GM10248 (cell line): ENCODE data around the gene ITGAE.
"Not testable (repeated sequence)": the region's sequence is repeated elsewhere in the genome, so short reads cannot be mapped to it uniquely, and the experiment has no call there.

Experiments
- CTCF ChIA-PET: fragments of 300-600 bp; sonication (Branson Sonifier 250); formaldehyde crosslinking; extraction: SDS; loops from one replicate; lab custom pipeline; 2021; ENCODE audit warnings: antibody characterized with exemption; lab: Yijun Ruan, JAX
- POLR2A ChIA-PET: fragments of 350-650 bp; sonication (Branson Sonifier 250); formaldehyde crosslinking; extraction: SDS; loops from one replicate; lab custom pipeline; 2020; ENCODE audit warnings: antibody characterized with exemption; lab: Yijun Ruan, JAX
- DNase-seq: peaks from one replicate; pipeline ENCODE4 v3.0.0; 2012; ENCODE audit errors: extremely low spot score
- CTCF ChIP-seq: IDR thresholded peaks from 2 replicates; pipeline ENCODE4 v1.5.1; 2012; ENCODE audit warnings: mild to moderate bottlenecking, low read depth; ENCODE audit errors: extremely low read depth, missing control alignments, control extremely low read depth

The ITGAE gene

GRCh38 chr17:3792481-3792880 is 8.5 kb downstream of the ITGAE start:
- ChIA-PET POLR2A (no interaction called here), CTCF (interaction anchor here (2.2 kb wide), 1 partner anchor 55 kb away, joined by 10 read pairs; no protein-coding TSS in a partner anchor)
- TF ChIP-seq CTCF, result no peak
- no peak for DNase-seq

GRCh38 chr17:3788200-3788599 is 12.8 kb downstream of the ITGAE start:
- POLR2A ChIA-PET, result no interaction called here
- CTCF ChIA-PET, result interaction anchor here (0.6 kb wide), 1 partner anchor 38 kb away, joined by 4 read pairs; no protein-coding TSS in a partner anchor
- no peak for TF ChIP-seq CTCF
- DNase-seq, result no peak

GRCh38 chr17:3785323-3785722 is 15.7 kb downstream of the ITGAE start:
- DNase-seq, CTCF ChIA-PET: not testable (repeated sequence)
- POLR2A ChIA-PET, result interaction anchor here (0.7 kb wide), 1 partner anchor 1158 kb away, joined by 5 read pairs; no protein-coding TSS in a partner anchor

GRCh38 chr17:3782751-3783150 is 18.2 kb downstream of the ITGAE start:
- DNase-seq, result no peak
- ChIA-PET POLR2A (no interaction called here), CTCF (interaction anchor here (1.1 kb wide), 1 partner anchor 45 kb away, joined by 3 read pairs; no protein-coding TSS in a partner anchor)
- TF ChIP-seq CTCF, result no peak

DNA sequence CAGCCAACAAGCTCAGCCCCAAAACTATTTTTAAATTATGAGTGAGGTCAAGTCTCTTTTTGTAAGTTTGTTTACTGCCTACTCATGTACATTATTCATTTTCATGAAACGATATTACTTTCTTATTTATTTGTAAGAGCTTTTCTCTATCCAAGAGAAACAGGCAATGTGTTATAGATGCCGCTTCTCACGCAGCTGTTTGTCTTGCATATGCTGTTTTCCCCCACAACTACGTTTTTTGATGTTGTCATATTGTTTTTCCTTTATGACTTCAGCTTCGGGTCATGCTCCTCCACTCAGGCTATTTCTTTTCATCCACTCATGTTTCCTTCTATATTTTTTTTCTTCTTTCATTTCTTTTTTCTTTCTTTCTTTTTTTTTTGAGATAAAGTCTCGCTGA is 20.0 kb downstream of the ITGAE start:
- ChIA-PET CTCF (interaction anchor here (1.0 to 2.0 kb wide), 4 partner anchors 16 to 65 kb away, joined by 3 to 10 read pairs (median 4); partner anchors contain the start of gene HASPIN), POLR2A (no interaction called here)
- DNase-seq, result no peak
- no peak for TF ChIP-seq CTCF

DNA sequence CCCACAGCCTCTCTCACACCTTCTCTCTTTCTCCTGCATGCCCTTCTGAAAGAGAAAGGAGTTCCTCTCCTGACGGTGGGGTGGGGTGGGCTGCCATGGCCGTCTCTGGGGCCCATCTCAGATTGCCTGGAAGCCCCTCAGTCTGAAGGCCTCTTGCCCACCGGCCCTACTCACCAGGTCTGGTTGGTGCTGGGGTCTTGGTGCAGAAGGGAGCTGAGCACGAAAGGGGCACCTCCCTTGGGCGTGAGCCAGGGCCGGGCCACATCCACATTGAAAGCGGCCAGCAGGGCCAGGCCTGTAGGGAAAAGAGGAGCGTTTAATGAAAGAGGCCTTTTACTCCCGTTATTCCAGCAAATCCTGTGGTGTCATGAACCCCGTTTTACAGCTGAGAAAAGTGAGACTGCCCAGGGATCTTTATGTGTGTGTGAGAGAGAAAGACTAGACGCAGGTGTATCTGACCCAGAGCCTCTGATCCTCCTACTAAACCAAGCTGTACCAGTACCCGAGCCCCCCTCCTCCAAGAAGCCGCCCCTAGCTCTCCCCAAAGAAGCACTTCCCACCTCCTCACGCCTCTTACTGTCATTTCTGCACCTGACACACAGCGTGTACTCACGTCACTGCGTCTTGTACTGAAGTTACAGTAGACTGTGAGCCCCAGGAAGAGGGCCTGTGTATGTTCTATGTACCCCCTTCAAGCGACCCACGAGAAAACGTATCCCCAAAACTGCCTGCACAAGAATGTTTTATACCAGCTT is 23.4 kb downstream of the ITGAE start:
- ChIA-PET POLR2A (no interaction called here), CTCF (no interaction called here)
- DNase-seq, result no peak
- TF ChIP-seq CTCF, result no peak

DNA sequence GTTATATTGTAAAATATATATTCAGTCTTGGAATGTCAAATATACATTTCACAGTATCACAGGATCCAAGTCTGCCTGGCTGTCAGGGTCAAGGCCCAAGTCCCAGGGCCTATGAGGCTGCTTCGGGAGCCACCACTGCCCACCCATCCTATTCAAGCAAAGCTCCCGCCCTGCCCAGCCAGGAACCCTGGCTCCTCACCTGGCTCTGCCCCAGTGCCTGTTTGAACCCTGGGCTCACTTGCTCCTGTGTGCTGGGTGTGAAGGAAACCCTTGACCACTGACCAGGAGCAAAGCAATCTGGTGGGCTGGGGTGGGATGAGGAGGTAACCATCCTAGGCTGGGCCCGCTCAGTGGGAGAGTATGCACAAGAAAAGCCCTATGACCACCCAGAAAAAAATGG is 27.0 kb downstream of the ITGAE start:
- TF ChIP-seq CTCF, result no peak
- ChIA-PET CTCF (interaction anchor here (1.1 kb wide), 1 partner anchor 72 kb away, joined by 4 read pairs; the partner anchor contains the start of gene NCBP3), POLR2A (no interaction called here)
- DNase-seq, result no peak
